IPS-18c (cell line): Measurements from ENCODE around the gene CFAP92.
"Not testable (repeated sequence)": the region's sequence is repeated elsewhere in the genome, so short reads cannot be mapped to it uniquely, and the experiment has no call there.

Source experiments
- H3K4me3 ChIP-seq: 2 replicates; pipeline ENCODE4 v1.7.0; 2013; ENCODE audit warnings: low read depth, mild to moderate bottlenecking, low read length, moderate library complexity; ENCODE audit not compliant: insufficient read depth
- H3K9me3 ChIP-seq: one replicate; pipeline ENCODE4 v1.6.1; 2013; ENCODE audit warnings: mild to moderate bottlenecking, low read length, moderate library complexity; ENCODE audit not compliant: control insufficient read depth, insufficient read depth

The CFAP92 gene

GRCh38 chr3:128903501-128903900 lies 90.4 kb downstream of the CFAP92 start:
- H3K4me3 ChIP-seq, result no peak overlapping the region
- H3K9me3 ChIP-seq, result no peaks in the 10 kb centered on the region

GRCh38 chr3:128902426-128902825 lies 91.5 kb downstream of the CFAP92 start:
- Histone ChIP-seq H3K9me3 (no peaks in the 10 kb centered on the region), H3K4me3 (no peak overlapping the region)

DNA sequence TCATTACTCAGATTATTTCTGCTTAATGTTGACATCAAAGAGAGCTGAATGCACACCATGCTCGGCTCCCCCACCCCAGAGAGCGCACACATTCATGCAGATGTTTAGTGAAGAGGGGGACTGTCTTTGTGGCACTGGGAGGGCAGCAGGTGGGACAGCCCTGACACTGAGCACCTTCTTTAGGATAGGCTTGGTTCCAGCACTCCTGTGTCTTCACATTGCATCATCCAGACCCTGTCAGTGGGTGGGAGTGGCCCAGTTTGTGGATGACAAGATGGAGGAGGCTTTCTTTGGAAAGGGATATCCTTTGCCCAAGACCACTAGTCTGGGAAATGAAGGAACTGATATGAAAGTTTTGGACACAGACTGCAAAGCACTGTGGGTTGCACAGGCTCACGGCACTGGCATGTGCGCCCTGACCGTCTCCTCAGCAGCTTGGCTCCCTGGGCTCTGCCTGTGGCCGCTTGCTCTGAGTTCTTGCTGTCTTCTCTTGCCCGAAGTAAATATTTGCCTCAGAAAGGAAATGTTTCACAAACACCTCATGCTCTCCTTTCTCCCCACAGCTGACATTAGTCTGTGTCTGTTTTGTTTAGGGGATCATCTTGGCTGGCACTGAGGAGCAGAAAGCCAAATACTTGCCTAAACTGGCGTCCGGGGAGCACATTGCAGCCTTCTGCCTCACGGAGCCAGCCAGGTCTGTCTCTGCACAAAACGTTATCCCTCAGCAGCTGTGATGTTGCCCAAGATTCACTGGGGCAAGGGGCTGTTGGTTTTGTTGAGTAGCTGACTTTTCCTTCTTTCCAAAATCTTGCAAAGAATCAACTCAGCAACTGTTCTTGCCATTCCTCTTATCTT lies 97.8 kb downstream of the CFAP92 start:
- Histone ChIP-seq H3K4me3 (no peak overlapping the region), H3K9me3 (no peaks in the 10 kb centered on the region)

GRCh38 chr3:128889139-128889894 lies 104.6 kb downstream of the CFAP92 start:
- Histone ChIP-seq H3K9me3 (no peaks in the 10 kb centered on the region), H3K4me3 (no peak overlapping the region)

DNA sequence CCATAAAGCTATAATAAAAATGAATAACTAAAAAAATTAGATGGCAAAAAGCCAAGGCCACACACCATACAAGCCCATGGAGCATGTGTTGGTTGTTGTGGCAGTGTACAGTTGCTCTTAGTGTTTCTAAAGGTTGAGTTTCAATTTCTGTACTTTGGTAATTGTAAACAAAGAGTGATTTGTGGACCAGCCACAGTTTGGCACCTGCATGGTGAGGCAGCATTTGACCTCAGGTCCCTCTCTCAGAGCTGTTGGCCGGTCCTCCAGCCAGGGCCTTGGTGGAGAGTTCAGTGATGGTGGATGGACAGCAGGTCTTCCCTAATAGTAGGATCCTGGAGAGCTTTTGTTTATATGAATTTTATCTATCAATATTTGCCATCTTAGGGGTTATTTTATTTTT lies 108.9 kb downstream of the CFAP92 start:
- Histone ChIP-seq H3K9me3 (no peaks in the 10 kb centered on the region), H3K4me3 (no peak overlapping the region)

- Histone ChIP-seq H3K4me3 (no peak overlapping the region), H3K9me3 (no peaks in the 10 kb centered on the region)
Measured at GRCh38 chr3:128882719-128883118, 111.2 kb downstream of the CFAP92 start.

GRCh38 chr3:128881576-128881975 lies 112.3 kb downstream of the CFAP92 start:
- no peak overlapping the region for H3K4me3 ChIP-seq

DNA sequence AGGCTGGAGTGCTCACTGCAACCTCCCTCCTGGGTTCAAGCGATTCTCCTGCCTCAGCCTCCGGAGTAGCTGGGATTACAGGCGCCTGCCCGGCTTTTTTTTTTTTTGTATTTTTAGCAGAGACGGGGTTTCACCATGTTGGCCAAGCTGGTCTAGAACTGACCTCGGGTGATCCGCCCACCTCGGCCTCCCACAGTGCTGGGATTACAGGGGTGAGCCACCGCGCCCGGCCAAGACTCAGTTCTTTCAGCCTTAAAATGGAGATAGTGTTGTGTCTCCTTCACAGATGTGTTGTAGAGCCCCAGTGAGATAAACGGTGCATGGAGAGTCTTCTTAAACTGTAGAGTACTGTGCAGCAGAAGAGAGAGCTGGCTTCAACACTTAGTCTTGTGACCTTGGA lies 113.4 kb downstream of the CFAP92 start:
- H3K4me3 ChIP-seq, result peak overlapping the region; percentile 79; the same call in 1 of the 2 replicates

More at GRCh38 chr3:128881576-128881975, 112.3 kb downstream of the CFAP92 start:
- no peaks in the 10 kb centered on the region for H3K9me3 ChIP-seq

DNA sequence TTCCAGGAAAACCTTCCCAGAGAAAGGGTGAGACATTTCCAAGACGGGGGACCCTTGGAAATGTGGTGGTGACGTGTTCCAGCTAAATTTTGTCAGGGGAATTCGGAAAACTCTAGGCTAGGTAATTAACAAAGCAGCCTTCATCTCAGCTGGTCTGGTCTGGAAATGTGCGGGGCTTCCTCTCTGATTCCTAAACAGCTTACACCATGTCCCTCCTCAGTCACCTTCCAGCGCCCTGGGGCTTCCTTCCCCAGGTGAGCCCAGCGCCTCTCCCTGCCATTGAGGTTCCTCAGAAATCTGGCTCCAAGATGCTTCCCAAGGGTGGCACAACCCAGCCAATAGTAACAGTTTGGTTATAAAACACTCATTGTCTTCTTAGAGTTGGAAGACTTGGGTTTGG lies 113.9 kb downstream of the CFAP92 start:
- Histone ChIP-seq H3K4me3 (peak overlapping the region; percentile 79), H3K9me3 (no peaks in the 10 kb centered on the region)

More for the DNA sequence above, 113.4 kb downstream of the CFAP92 start:
- H3K9me3 ChIP-seq, result not testable (repeated sequence)

DNA sequence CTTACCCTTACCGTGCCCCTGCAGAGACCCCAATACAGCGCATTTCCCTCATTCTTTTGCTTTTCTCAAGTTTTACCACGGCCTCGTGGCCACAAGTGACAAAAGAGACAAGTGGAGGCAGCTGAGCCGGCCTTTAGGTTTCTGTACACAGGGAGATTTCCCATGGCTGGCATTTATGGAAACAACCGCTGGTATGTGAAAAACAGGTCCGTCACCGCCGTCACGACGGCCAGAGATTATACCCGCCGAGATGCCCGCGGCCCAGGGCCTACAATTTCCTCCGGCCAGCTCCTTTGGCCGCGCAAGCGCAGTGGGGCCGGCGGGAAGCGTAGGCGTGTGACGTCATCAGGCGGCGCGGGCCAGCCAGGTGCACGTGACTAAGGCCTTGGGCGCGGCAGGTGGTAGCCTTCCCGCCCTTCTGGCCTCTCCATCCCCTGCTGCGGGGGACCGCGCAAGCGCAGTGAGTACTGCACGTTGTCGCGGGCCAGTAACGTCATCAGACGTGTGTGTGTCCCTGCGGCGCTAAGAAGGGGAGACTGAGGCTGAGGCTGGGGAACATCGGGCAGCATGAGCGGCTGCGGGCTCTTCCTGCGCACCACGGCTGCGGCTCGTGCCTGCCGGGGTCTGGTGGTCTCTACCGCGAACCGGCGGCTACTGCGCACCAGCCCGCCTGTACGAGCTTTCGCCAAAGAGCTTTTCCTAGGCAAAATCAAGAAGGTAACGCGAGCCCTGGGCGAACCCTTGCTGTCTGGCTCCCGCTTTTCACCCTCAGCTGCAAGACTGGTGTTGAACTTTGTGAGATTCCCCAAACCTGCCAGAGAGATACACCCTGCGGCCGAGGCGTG lies 114.5 kb downstream of the CFAP92 start, which contains the start of gene ACAD9:
TSS of gene ACAD9 (plus strand) at position 496 of the 845 bp plus-strand sequence. CDS start at position 568, 72 bp downstream.
- peak within 1 kb of the TSS; percentile 98 for H3K4me3 ChIP-seq
- no peaks in the 10 kb centered on the region for H3K9me3 ChIP-seq

GRCh38 chr3:128878556-128879124 lies 115.2 kb downstream of the CFAP92 start:
- no peaks in the 10 kb centered on the region for H3K9me3 ChIP-seq
- H3K4me3 ChIP-seq, result peak overlapping the region; percentile 98

DNA sequence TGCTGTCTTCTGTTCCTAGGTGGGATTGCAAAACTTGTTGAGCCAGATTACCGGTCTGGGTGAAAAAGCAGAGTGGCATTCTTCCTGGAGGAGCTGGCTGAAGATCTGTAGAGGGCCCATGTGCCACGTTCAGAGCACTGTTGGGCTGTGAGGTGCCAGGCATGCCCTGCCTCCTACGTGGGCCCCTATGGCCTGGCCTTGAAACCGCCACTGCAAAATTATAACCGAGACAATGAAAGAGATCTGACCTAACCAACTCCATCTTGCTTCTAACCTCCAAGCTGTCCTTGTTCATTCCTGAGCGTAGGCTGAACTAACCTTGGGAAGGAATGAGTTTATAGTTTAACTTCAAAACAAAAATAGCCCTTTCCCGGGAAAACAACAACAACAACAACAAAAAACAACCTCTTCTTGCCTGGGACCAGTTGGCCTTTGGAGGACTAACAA lies 115.8 kb downstream of the CFAP92 start:
- Histone ChIP-seq H3K9me3 (no peaks in the 10 kb centered on the region), H3K4me3 (peak overlapping the region; percentile 98)

DNA sequence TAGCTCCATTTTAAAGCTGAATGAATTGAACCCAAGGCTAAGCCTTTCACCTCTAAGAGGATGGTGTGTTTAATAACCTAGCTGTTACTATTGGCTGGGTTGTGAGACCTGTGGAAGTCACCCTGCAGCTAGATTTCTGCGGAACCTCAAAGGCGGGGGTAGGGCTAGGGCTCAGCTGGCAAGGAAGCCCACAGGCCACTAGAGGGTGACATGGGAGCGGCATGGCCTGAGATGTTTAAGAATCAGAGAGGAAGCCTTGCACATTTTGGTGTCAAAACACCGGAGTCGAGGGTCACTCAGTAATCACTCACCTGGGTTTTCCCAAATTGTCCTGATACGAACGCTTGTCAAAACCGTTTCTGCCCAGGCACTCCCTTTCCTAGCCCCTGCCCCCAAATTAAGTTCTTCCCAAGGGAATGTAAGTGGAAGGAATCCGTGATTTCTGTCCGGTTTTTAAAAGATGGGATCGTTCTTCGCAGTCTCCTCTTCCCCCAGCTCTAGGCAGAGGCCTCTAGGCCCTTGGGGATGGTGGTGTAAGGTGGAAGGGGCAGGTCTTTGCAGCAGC lies 118.2 kb downstream of the CFAP92 start:
- Histone ChIP-seq H3K9me3 (no peaks in the 10 kb centered on the region), H3K4me3 (no peak overlapping the region)

DNA sequence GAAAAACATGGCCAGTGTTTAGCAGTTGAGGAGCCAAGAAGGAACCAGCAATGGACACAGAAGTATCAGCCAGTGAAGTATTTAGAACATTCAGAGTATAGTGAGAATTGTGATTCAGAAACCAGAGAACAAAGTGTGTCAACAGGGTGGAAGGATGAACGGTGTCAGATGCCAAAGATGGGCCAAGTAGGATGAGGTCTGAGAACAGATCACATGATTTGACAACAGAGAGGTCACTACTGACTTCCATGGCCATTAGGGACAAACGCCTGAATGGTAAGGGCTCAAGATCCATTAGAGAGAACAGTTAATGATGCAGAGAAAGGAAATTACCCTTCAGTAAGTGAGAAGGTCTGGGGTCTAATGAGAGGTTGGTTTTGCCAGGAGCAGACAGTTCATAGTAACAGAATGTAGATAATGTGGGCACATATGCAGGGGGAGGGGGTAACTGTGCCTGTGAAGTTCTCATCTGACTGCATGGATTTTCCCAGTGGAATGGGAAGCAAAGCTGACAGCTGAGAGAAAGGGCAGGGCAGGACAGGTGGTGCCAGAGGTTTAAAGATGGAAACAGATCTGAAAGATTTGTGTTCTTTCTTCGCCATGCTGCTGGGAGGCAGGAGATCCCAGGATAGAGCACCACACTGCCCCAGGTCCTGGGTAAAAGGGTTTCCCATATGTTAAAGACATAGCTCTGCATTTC lies 119.2 kb downstream of the CFAP92 start:
- Histone ChIP-seq H3K9me3 (no peaks in the 10 kb centered on the region), H3K4me3 (no peak overlapping the region)

DNA sequence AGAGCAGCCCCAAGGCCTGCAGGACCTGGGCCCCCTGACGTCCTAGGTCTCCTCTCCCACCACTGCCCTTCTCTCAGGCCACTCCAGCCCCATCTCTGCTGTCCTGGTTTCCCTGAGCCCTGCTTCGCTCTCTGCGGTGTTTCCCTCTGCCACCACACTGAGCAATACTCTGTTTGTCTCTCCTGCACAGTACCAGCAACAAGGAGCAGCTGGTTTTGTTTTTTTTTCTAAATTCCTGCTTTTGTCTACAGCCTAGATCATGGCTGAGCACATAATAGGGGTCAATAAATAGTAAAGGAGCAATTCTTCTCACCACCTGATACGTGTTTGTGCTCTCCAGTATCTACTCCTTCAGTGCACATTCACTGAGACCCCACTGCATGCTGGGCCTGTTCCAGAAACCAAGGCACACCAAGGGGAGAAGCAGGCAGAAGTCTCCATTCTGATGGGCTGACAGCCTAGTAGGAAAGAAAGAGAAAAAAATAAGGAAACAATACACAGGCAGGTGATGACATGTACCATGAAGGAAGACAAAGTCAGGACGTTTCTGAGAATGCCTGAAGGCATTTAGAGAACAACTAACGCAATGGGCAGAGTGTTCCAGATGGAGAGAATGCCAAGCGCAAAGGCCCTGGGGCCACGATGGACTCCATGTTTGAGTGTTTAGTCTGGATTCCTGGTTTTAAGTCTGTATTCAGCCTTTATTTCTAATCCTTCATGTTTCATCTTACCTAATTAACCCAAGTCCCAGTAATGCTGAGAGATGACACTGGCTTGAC lies 120.4 kb downstream of the CFAP92 start:
- Histone ChIP-seq H3K9me3 (no peaks in the 10 kb centered on the region), H3K4me3 (no peak overlapping the region)
